A549 treated with DMSO at 1 μM for 4 hours (cell line): ENCODE data around the gene MYLK3. TPM values are rescaled to one million over a fixed set of nuclear protein-coding genes. Genes with fewer than 3 reads are reported as not detected.

ENCODE experiments used
- total RNA-seq: library from RNA; stranded (reverse); fragments of 200-300 nt; extraction: Qiagen RNA extraction; gene quantifications from 5 replicates; pipeline ENCODE4 v1.2.3, GENCODE V29; 2022; ENCODE audit warnings: low read depth

MYLK3 gene
- 0.01 to 0.19 TPM (median 0.08 TPM) in 5 replicates for total RNA-seq

GRCh38 chr16:46747777-46748651 is at the start of gene MYLK3:
Gene MYLK3 (minus strand): TSS chr16:46748344. CDS start chr16:46748193, 151 bp downstream.

GRCh38 chr16:46689365-46690280 is 58.5 kb downstream of the MYLK3 start, which contains the start of gene ORC6:
Gene ORC6 (plus strand): TSS chr16:46689659. CDS start chr16:46689706, 47 bp downstream.

GRCh38 chr16:46688654-46689364 is 59.3 kb downstream of the MYLK3 start, which contains the start of gene VPS35:
Gene VPS35 (minus strand): TSS chr16:46689178. CDS start chr16:46689133, 45 bp downstream.

Other genes starting within 250 kb of the MYLK3 start
- 33.9 to 41.3 TPM (median 40.4 TPM) in 5 replicates for gene SHCBP1, start 127.0 kb downstream of the MYLK3 start, total RNA-seq
- 70.8 to 95.6 TPM (median 87.0 TPM) in 5 replicates for gene VPS35, start 59.2 kb downstream of the MYLK3 start, total RNA-seq
- 44.0 to 53.7 TPM (median 51.2 TPM) in 5 replicates for gene ORC6, start 58.7 kb downstream of the MYLK3 start, total RNA-seq
- 6.2 to 9.4 TPM (median 6.9 TPM) in 5 replicates for gene C16orf87, start 82.8 kb upstream of the MYLK3 start, total RNA-seq
- 8.4 to 14.5 TPM (median 12.9 TPM) in 5 replicates for gene GPT2, start 136.0 kb upstream of the MYLK3 start, total RNA-seq
- gene DNAJA2, start 225.3 kb upstream of the MYLK3 start, total RNA-seq: 64.4 to 87.5 TPM (median 77.4 TPM) in 5 replicates